ENCODE data around the gene IFITM5. TPM values are rescaled to one million over a fixed set of nuclear protein-coding genes. Genes with fewer than 3 reads are reported as not detected.

The IFITM5 gene
- total RNA-seq, 1 experiment from 2014 or later: not detected

- intact Hi-C loops (cut with micrococcal nuclease; ENCODE audit: unreplicated experiment) (no loop called here), in situ Hi-C loops (cut with HindIII; ENCODE audit: low pct_unique_long_range_greater_than_20kb, low sequenced_read_pairs) (no loop called here)
- TF ChIP-seq TCF7L2 (IDR thresholded peaks at IDR 0.05; ENCODE audit: low read depth, low read length): no peak
- no peak for TF ChIP-seq SIN3A (IDR thresholded peaks at IDR 0.05; ENCODE audit: borderline replicate concordance, insufficient read depth, low read depth, low read length)
- no peak for TF ChIP-seq REST (IDR thresholded peaks at IDR 0.05; ENCODE audit: insufficient read depth in 1 of 2, low read depth in 2 of 2, low read length in 1 of 2)
- TF ChIP-seq POLR2AphosphoS5 (IDR thresholded peaks at IDR 0.05; ENCODE audit: low read depth, low read length): no peak
- no peak for TF ChIP-seq CTCF (IDR thresholded peaks at IDR 0.05)
- no TSS peak for BruUV-seq (replicated peaks)
- no peak overlapping the region for H3K27ac ChIP-seq (ENCODE audit: low read length)
- no peaks in the 10 kb centered on the region for H3K36me3 ChIP-seq (ENCODE audit: control insufficient read depth, insufficient read depth, low read length)
- no peak for ATAC-seq
- no peaks in the 10 kb centered on the region for H3K9me3 ChIP-seq (ENCODE audit: control insufficient read depth, insufficient read depth, low read depth, low read length)
- H3K4me3 ChIP-seq (ENCODE audit: low read depth in 2 of 2, low read length in 2 of 2): no peak overlapping the region
- peaks cover 2% of the 10 kb centered on the region; the same call in 1 of the 2 replicates for H3K4me1 ChIP-seq (ENCODE audit: control insufficient read depth, insufficient read depth, low read length)
- DNase-seq (ENCODE audit: low read depth, low spot score): no peak
- ChIA-PET CTCF (no interaction called here), POLR2A (interaction anchor here (0.5 kb wide), 1 partner anchor 11 kb away, joined by 6 read pairs; no protein-coding TSS in a partner anchor)
- H3K27me3 ChIP-seq (ENCODE audit: control insufficient read depth, insufficient read depth, low read length): no peaks in the 10 kb centered on the region
These were observed 41.5 kb upstream of the IFITM5 start for GRCh38 chr11:340539-341512.

- H3K27ac ChIP-seq (ENCODE audit: low read length): no peak overlapping the region
- ATAC-seq (no peak), DNase-seq (ENCODE audit: low read depth, low spot score) (no peak)
- intact Hi-C loops (cut with micrococcal nuclease; ENCODE audit: unreplicated experiment) (no loop called here), in situ Hi-C loops (cut with HindIII; ENCODE audit: low pct_unique_long_range_greater_than_20kb, low sequenced_read_pairs) (no loop called here)
- no peaks in the 10 kb centered on the region for H3K9me3 ChIP-seq (ENCODE audit: control insufficient read depth, insufficient read depth, low read depth, low read length)
- no peak overlapping the region for H3K4me3 ChIP-seq (ENCODE audit: low read depth in 2 of 2, low read length in 2 of 2)
- POLR2A ChIA-PET: interaction anchor here (0.7 kb wide), 1 partner anchor 15 kb away, joined by 3 read pairs; no protein-coding TSS in a partner anchor
- peaks cover 4% of the 10 kb centered on the region; the same call in 1 of the 2 replicates for H3K4me1 ChIP-seq (ENCODE audit: control insufficient read depth, insufficient read depth, low read length)
- no TSS peak for BruUV-seq (replicated peaks)
- H3K27me3 ChIP-seq (ENCODE audit: control insufficient read depth, insufficient read depth, low read length): no peaks in the 10 kb centered on the region
- CTCF ChIA-PET: no interaction called here
- TF ChIP-seq REST (IDR thresholded peaks at IDR 0.05; ENCODE audit: insufficient read depth in 1 of 2, low read depth in 2 of 2, low read length in 1 of 2) (no peak), TCF7L2 (IDR thresholded peaks at IDR 0.05; ENCODE audit: low read depth, low read length) (no peak), POLR2AphosphoS5 (IDR thresholded peaks at IDR 0.05; ENCODE audit: low read depth, low read length) (no peak), SIN3A (IDR thresholded peaks at IDR 0.05; ENCODE audit: borderline replicate concordance, insufficient read depth, low read depth, low read length) (no peak), CTCF (IDR thresholded peaks at IDR 0.05) (no peak)
- no peaks in the 10 kb centered on the region for H3K36me3 ChIP-seq (ENCODE audit: control insufficient read depth, insufficient read depth, low read length)
These were observed 40.6 kb upstream of the IFITM5 start for GRCh38 chr11:339963-340362.
